Activated CD8-positive, alpha-beta T cell treated with anti-CD3 and anti-CD28 coated beads for 36 hours (primary cell): ENCODE results near the gene CES4A. TPM values are rescaled to one million over a fixed set of nuclear protein-coding genes. Genes with fewer than 3 reads are reported as not detected.
"Not testable (repeated sequence)": the region's sequence is repeated elsewhere in the genome, so short reads cannot be mapped to it uniquely, and the experiment has no call there.

Experiments
- ATAC-seq: fragments of 200-7000 bp; cut with Tn5 transposase; one replicate; pipeline ENCODE4 v1.10.0; 2021; ENCODE audit warnings: mild to moderate bottlenecking, moderate library complexity
- CTCF ChIA-PET: fragments of 350-600 bp; sonication (Branson Sonifier 250); formaldehyde crosslinking; loops from one replicate; lab custom pipeline; 2021; ENCODE audit warnings: antibody characterized with exemption; lab: Charles Lee
- POLR2A ChIA-PET: fragments of 350-600 bp; sonication (Branson Sonifier 250); formaldehyde crosslinking; loops from one replicate; lab custom pipeline; 2021; ENCODE audit warnings: antibody characterized with exemption; lab: Charles Lee
- DNase-seq: peaks from one replicate; pipeline ENCODE4 v3.0.0-alpha.2; 2020
- H3K27ac Mint-ChIP-seq: one replicate; pipeline ENCODE4 v1.8.0; 2021; ENCODE audit warnings: mild to moderate bottlenecking, mixed read lengths
- H3K27me3 Mint-ChIP-seq: one replicate; pipeline ENCODE4 v1.8.0; 2021; ENCODE audit warnings: mixed read lengths
- H3K36me3 Mint-ChIP-seq: one replicate; pipeline ENCODE4 v1.8.0; 2021; ENCODE audit warnings: low read depth, mixed read lengths
- H3K4me1 Mint-ChIP-seq: one replicate; pipeline ENCODE4 v1.8.0; 2021; ENCODE audit warnings: low read depth, mixed read lengths
- H3K4me3 Mint-ChIP-seq: one replicate; pipeline ENCODE4 v1.8.0; 2021; ENCODE audit warnings: mild to moderate bottlenecking, moderate library complexity, mixed read lengths
- H3K9me3 Mint-ChIP-seq: one replicate; pipeline ENCODE4 v1.8.0; 2021; ENCODE audit warnings: mixed read lengths
- CTCF ChIP-seq: fragments of 200-600 bp; IDR thresholded peaks from one replicate; pipeline ENCODE4 v1.8.0; 2022; ENCODE audit warnings: antibody characterized with exemption, mild to moderate bottlenecking
- intact Hi-C: fragments of 100-400 bp; cut with micrococcal nuclease; formaldehyde crosslinking; loops from one replicate; pipeline ENCODE4 v1.10.0; 2022
- total RNA-seq, 2 experiments: library from RNA; stranded (reverse); gene quantifications; one replicate each; pipeline ENCODE4 v1.2.3, GENCODE V29; 2021

Gene CES4A
- total RNA-seq, 2 experiments from 2014 or later: 4.5 to 5.9 TPM

GRCh38 chr16:66953462-66954096 lies 34.8 kb upstream of the CES4A start:
- Mint-ChIP-seq H3K4me1 (peaks cover 10% of the 10 kb centered on the region), H3K36me3 (no peaks in the 10 kb centered on the region), H3K9me3 (no peaks in the 10 kb centered on the region), H3K27me3 (peaks cover 37% of the 10 kb centered on the region), H3K4me3 (no peak overlapping the region), H3K27ac (no peak overlapping the region)
- ATAC-seq: peak; percentile 11
- no peak for DNase-seq
- no peak for TF ChIP-seq CTCF
- ChIA-PET CTCF (interaction anchor here (0.6 to 2.6 kb wide), 36 partner anchors 8 to 244 kb away, joined by 3 to 20 read pairs (median 4); partner anchors contain the start of genes B3GNT9, CDH16, CES3 and CIAO2B), POLR2A (interaction anchor here (0.7 to 1.3 kb wide), 2 partner anchors 26 to 60 kb away, joined by 3 read pairs; no protein-coding TSS in a partner anchor)
- intact Hi-C loops: loop anchor here (5.0 kb wide), 1 partner anchor 204 kb away; the partner anchor contains the start of genes FBXL8 and TRADD

GRCh38 chr16:66954097-66954659 lies 34.2 kb upstream of the CES4A start:
- Mint-ChIP-seq H3K27ac (no peak overlapping the region), H3K36me3 (no peaks in the 10 kb centered on the region), H3K27me3 (peaks cover 31% of the 10 kb centered on the region), H3K4me3 (no peak overlapping the region), H3K9me3 (no peaks in the 10 kb centered on the region), H3K4me1 (peaks cover 13% of the 10 kb centered on the region)
- DNase-seq: peak; percentile 91
- peak; percentile 77 for TF ChIP-seq CTCF
- ATAC-seq: peak; percentile 87
- intact Hi-C loops: loop anchor here (5.0 kb wide), 1 partner anchor 203 kb away; the partner anchor contains the start of genes FBXL8 and TRADD
- ChIA-PET CTCF (interaction anchor here (0.6 to 2.6 kb wide), 36 partner anchors 8 to 492 kb away, joined by 3 to 20 read pairs (median 4); partner anchors contain the start of genes B3GNT9, CDH16, CES4A and CIAO2B), POLR2A (interaction anchor here (1.3 kb wide), 1 partner anchor 25 kb away, joined by 3 read pairs; no protein-coding TSS in a partner anchor)

GRCh38 chr16:66955363-66956153 lies 32.8 kb upstream of the CES4A start:
- CTCF ChIA-PET: interaction anchor here (1.2 to 2.6 kb wide), 3 partner anchors 11 to 230 kb away, joined by 3 to 7 read pairs (median 5); no protein-coding TSS in a partner anchor
- H3K27ac Mint-ChIP-seq, H3K4me3 Mint-ChIP-seq, H3K9me3 Mint-ChIP-seq, H3K4me1 Mint-ChIP-seq, ATAC-seq, POLR2A ChIA-PET, DNase-seq, H3K36me3 Mint-ChIP-seq, intact Hi-C loops: not testable (repeated sequence)
- peaks cover 20% of the 10 kb centered on the region for H3K27me3 Mint-ChIP-seq

- DNase-seq, H3K4me1 Mint-ChIP-seq, H3K36me3 Mint-ChIP-seq, H3K9me3 Mint-ChIP-seq, H3K27ac Mint-ChIP-seq, ATAC-seq, POLR2A ChIA-PET, H3K4me3 Mint-ChIP-seq, intact Hi-C loops: not testable (repeated sequence)
- H3K27me3 Mint-ChIP-seq: peaks cover 18% of the 10 kb centered on the region
- CTCF ChIA-PET: interaction anchor here (1.2 to 2.6 kb wide), 5 partner anchors 11 to 229 kb away, joined by 3 to 7 read pairs (median 5); no protein-coding TSS in a partner anchor
Observed at GRCh38 chr16:66956154-66956457, 32.3 kb upstream of the CES4A start.

GRCh38 chr16:66958857-66959703 lies 29.3 kb upstream of the CES4A start:
- ATAC-seq: no peak
- ChIA-PET POLR2A (no interaction called here), CTCF (interaction anchor here (0.9 to 5.5 kb wide), 16 partner anchors 10 to 507 kb away, joined by 3 to 32 read pairs (median 3); no protein-coding TSS in a partner anchor)
- intact Hi-C loops: no loop called here
- TF ChIP-seq CTCF: no peak
- no peak overlapping the region for H3K27ac Mint-ChIP-seq
- H3K4me1 Mint-ChIP-seq: peaks cover 16% of the 10 kb centered on the region
- peaks cover under 1% of the 10 kb centered on the region for H3K27me3 Mint-ChIP-seq
- H3K4me3 Mint-ChIP-seq: no peak overlapping the region
- H3K36me3 Mint-ChIP-seq: no peaks in the 10 kb centered on the region
- no peaks in the 10 kb centered on the region for H3K9me3 Mint-ChIP-seq
- no peak for DNase-seq
